GM12864 (cell line): ENCODE results near the gene NHP2.

Experiments used
- DNase-seq: peaks from one replicate; pipeline ENCODE4 v3.0.0-alpha.2; 2011; ENCODE audit warnings: low read depth
- H3K4me3 ChIP-seq: 2 replicates; pipeline ENCODE4 v1.5.1; 2011; ENCODE audit warnings: mild to moderate bottlenecking, low read depth, low read length, control low read depth
- TF ChIP-seq, protein P1 (sequence below): IDR thresholded peaks from 2 replicates; pipeline ENCODE4 v1.5.1; 2011; ENCODE audit warnings: low read depth, mild to moderate bottlenecking, moderate library complexity, low read length, control low read depth, inconsistent platforms; ENCODE audit errors: missing control alignments

Gene NHP2

DNA sequence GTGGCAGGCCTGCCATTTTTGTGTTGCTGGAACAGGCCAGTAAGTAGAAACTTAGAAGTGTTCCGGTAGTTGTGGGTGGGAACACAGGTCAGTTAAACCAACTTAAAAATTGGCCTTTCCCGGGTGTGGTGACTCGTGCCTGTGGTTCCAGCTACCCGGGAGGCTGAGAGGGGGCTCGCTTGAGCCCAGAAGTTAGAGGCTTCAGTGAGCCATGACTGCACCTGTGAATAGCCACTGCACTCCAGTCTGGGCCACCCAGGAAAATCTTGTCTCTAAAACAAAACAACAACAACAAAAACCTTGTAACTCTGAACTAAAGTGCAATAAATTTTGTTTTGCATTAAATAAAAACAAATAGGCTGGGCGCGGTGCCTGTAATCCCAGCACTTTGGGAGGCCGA lies 1.4 kb upstream of the NHP2 start:
- H3K4me3 ChIP-seq, result no peak overlapping the region
- no peak for DNase-seq
- TF ChIP-seq, protein P1, sequence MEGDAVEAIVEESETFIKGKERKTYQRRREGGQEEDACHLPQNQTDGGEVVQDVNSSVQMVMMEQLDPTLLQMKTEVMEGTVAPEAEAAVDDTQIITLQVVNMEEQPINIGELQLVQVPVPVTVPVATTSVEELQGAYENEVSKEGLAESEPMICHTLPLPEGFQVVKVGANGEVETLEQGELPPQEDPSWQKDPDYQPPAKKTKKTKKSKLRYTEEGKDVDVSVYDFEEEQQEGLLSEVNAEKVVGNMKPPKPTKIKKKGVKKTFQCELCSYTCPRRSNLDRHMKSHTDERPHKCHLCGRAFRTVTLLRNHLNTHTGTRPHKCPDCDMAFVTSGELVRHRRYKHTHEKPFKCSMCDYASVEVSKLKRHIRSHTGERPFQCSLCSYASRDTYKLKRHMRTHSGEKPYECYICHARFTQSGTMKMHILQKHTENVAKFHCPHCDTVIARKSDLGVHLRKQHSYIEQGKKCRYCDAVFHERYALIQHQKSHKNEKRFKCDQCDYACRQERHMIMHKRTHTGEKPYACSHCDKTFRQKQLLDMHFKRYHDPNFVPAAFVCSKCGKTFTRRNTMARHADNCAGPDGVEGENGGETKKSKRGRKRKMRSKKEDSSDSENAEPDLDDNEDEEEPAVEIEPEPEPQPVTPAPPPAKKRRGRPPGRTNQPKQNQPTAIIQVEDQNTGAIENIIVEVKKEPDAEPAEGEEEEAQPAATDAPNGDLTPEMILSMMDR, result no peak

DNA sequence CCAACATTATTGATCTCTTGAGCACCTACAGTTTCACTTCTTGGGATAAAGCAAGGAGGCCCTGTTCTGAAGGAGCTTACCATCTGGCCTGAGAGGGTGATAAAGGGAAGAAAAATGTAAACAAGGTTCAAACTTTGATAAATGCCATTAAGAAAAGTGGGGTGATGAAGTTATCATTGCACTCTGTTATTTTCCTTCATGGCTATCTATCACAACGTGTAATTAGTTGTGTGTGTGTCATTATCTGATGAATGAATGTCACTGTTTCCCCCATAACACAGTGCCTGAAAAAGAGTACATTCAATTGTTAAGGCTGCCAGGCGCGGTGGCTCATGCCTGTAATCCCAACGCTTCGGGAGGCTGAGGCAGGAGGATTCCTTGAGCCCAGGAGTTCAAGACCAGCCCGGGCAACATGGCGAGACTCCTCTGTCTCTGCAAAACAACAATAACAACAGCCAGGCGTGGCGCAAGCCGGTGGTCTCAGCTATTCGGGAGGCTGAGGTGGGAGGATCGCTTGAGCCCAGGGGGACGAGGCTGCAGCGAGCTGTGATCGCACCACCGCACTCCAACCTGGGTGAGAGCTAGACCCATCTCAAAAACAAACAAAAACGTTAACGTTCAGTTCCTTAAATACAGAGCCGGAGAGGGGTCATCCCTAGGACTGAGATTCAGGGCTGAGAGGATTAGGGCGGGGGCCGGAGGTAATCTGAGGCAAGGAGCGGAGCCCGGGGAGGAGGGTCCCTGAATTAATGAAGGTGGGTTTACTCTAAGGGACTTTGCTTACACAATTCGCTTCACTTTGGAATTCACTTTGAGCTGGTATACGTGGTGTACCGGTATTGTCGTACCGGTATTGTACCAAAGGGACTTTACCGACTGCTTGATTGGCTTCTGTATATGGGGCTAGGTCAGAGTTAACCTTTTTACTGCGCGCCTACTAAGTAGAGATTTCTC lies 917 bp downstream of the NHP2 start:
- DNase-seq, result no peak
- peak overlapping the region; percentile 95 for H3K4me3 ChIP-seq
- TF ChIP-seq, protein P1, result no peak

DNA sequence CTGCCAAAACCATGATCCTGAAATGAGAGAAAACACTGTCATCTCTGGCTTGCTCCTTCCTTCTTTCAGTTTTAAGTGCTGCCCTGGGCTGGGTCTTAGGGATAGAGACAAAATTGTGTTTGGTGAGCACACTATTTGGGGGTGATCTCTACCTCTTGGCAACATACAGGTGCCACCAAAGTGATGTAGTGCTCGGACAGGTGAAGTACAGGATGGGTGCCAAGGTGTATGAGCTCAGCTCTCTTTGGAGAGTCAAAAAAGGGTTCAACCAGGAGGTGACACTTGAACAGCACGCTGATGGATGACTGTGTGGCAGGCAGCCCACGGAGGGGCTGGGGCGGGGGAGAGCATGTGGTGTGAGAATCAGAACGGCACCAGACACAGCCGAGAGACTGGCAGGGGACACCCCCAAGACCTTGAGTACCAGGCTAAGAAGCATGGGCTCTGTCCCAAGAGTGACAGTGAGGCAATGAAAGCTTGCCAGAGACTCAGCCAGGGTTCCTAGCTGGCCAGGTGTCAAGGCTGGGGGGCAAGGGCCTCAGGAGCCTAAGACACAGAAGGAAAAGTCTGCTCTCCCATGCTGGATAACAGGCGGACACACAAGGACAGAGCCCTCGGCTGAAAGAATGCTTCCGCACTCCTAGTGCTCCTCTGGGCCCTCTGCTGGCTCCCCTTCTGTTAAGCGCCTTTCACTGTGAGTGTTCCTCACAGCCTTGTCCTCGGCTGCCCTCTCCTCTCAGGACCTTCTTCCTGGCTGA lies 2.5 kb downstream of the NHP2 start:
- no peak overlapping the region for H3K4me3 ChIP-seq
- DNase-seq, result no peak
- TF ChIP-seq, protein P1, result no peak

DNA sequence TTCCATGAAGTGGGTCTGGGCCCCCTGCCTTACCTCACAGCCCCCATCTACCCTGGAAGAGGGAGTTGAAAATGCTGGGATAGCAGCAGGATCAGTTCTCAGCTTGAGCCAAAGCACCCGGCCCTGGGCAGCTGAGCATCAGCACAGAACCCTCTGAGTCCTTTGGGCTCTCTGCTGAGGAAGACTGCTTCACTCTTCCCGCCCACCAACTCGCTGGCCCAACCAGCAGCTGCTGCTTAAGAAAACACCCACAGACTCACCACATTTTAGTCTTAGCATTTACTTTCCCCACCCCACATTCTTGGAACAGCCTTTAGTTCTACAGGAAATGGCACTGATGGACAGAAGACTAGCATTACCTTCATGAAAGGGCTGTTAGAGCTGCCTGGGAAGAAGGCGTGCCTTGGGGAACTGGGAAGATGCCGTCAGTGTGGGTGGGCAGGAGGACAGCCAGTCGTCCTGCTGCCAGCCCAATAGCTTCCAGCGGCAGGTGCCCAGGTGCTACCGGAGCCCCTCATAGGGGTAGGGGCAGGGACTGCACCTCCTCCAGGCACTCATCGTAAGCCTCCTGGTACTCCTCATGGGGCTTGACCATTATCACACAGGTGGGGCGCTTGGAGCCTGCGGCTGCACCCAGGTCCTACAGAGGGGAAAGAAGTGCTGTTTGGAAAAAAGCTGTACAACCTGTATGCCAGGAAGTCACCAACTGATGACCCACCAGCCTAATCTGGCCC lies 4.3 kb downstream of the NHP2 start:
- H3K4me3 ChIP-seq, result no peak overlapping the region
- DNase-seq, result no peak
- TF ChIP-seq, protein P1, result no peak

DNA sequence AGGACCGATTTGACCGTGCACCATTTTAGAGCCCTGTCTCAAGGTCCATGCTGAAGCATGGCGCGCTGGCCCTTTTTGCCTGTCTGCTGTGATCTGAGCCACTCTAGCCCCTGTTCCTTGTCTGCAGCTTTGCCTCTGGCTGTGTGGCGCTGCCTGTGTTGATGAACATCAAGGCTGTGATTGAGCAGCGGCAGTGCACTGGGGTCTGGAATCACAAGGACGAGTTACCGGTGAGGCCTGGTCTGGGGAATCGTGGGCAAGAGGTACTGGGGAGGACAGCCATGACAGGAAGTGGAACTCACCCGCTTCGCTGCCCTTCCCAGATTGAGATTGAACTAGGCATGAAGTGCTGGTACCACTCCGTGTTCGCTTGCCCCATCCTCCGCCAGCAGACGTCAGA lies 6.3 kb downstream of the NHP2 start:
- no peak for DNase-seq
- TF ChIP-seq, protein P1, result no peak
- no peak overlapping the region for H3K4me3 ChIP-seq

DNA sequence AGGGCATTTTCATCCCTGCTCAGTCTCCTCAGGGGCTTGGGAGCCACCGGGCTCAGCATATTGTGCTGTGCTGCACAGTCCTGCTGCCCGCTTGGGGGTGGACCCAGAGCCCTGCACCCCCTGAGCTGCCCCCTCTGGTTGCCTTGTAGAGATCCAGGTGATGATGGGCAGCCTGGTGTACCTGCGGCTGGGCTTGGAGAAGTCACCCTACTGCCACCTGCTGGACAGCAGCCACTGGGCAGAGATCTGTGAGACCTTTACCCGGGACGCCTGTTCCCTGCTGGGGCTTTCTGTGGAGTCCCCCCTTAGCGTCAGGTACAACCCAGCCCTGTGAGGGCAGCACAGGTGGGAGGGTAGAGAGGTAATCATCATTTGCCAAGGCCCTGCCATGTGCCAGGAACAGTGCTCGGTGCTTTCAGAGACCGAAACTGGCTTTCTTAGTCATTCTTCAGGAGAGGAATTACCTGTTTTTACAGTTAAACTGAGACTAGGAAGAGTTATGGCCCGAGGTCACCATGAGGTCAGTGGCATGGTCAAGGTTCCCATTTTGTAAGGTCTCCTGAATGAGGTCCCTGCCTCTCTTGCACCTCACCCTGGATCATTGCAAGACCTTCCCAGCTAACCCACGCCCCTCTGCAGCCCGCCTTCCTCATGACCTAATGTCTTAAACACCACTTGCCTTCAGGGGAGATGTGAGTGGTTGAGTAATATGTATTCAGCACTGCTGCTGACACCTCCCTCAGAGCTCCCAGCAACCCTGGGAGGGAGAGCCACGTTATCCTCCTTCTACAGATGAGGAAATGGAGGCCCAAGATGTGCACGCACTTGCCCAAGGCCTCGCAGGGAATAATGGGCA lies 7.5 kb downstream of the NHP2 start:
- peak; percentile 30 for DNase-seq
- no peak overlapping the region for H3K4me3 ChIP-seq
- TF ChIP-seq, protein P1, result peak; percentile 88
